Measurements from ENCODE around the gene PLP2.
A peak's percentile ranks its signal among the peaks of the same experiment; 100 is the strongest.

GRCh38 chrX:49163555-49164419, 7.9 kb upstream of the PLP2 start:
- TF ChIP-seq CTCF (IDR thresholded peaks at IDR 0.05), result peak; percentile 67 to 83 (median 76)
- TF ChIP-seq POLR2A (IDR thresholded peaks at IDR 0.05), result peak; percentile 38

Measured in right lobe of liver (tissue), 4 donors.